Measurements from ENCODE around the gene MARK1. TPM values are rescaled to one million over a fixed set of nuclear protein-coding genes. Genes with fewer than 3 reads are reported as not detected.
A peak's percentile ranks its signal among the peaks of the same experiment; 100 is the strongest.

The MARK1 gene
- total and polyA plus RNA-seq, 11 donors = 4.0 to 25.1 (median 16.3) TPM

- intact Hi-C loops (cut with DNase I) = loop anchor here in 2 of 10 donors (5.0 to 10.0 kb wide), 2 partner anchors 188 to 190 kb away; no protein-coding TSS in a partner anchor
- 53 to 75% (median 59%) methylated on average over 3 of the region's 3 CpGs for WGBS, 4 donors
- peaks cover 0 to 14% (median 0%) of the 10 kb centered on the region in 12 donors for H3K4me1 ChIP-seq
- no peaks in the 10 kb centered on the region for H3K27me3 ChIP-seq
- ATAC-seq (no peak), DNase-seq (no peak)
- H3K36me3 ChIP-seq = no peaks in the 10 kb centered on the region
- no peak for TF ChIP-seq CTCF (IDR thresholded peaks at IDR 0.05)
- TF ChIP-seq POLR2A (IDR thresholded peaks at IDR 0.05) = no peak
- no peaks in the 10 kb centered on the region for H3K9me3 ChIP-seq
- no peak overlapping the region for H3K4me3 ChIP-seq
- H3K27ac ChIP-seq = peak overlapping the region in 4 of 12 donors; percentile 52 to 77 (median 74)
Observed at GRCh38 chr1:220485131-220485530, 42.8 kb upstream of the MARK1 start.

GRCh38 chr1:220485791-220486190 lies 42.1 kb upstream of the MARK1 start:
- no peak for ATAC-seq
- no peak overlapping the region for H3K4me3 ChIP-seq
- no peak for TF ChIP-seq POLR2A (IDR thresholded peaks at IDR 0.05)
- TF ChIP-seq CTCF (IDR thresholded peaks at IDR 0.05) = no peak
- 79 to 83% (median 82%) methylated on average over 6 of the region's 6 CpGs for WGBS, 4 donors
- intact Hi-C loops (cut with DNase I) = loop anchor here in 2 of 10 donors (5.0 to 10.0 kb wide), 2 partner anchors 188 to 191 kb away; no protein-coding TSS in a partner anchor
- peak overlapping the region in 1 of 12 donors; percentile 75 for H3K27ac ChIP-seq
- DNase-seq = no peak
- H3K4me1 ChIP-seq = peaks cover 0 to 14% (median 0%) of the 10 kb centered on the region in 12 donors
- H3K27me3 ChIP-seq = no peaks in the 10 kb centered on the region
- H3K36me3 ChIP-seq = no peaks in the 10 kb centered on the region
- no peaks in the 10 kb centered on the region for H3K9me3 ChIP-seq

- no peak overlapping the region for H3K4me3 ChIP-seq
- TF ChIP-seq POLR2A (IDR thresholded peaks at IDR 0.05) (no peak), CTCF (IDR thresholded peaks at IDR 0.05) (no peak)
- no peaks in the 10 kb centered on the region for H3K36me3 ChIP-seq
- intact Hi-C loops (cut with DNase I) = loop anchor here in 2 of 10 donors (5.0 to 10.0 kb wide), 2 partner anchors 190 to 193 kb away; no protein-coding TSS in a partner anchor
- DNase-seq (no peak), ATAC-seq (no peak)
- no peaks in the 10 kb centered on the region for H3K27me3 ChIP-seq
- H3K9me3 ChIP-seq = no peaks in the 10 kb centered on the region
- H3K4me1 ChIP-seq = peaks cover 0 to 14% (median 0%) of the 10 kb centered on the region in 12 donors
- 75 to 78% (median 77%) methylated on average over 5 of the region's 5 CpGs for WGBS, 4 donors
- H3K27ac ChIP-seq = no peak overlapping the region
Observed at GRCh38 chr1:220487297-220487820, 40.6 kb upstream of the MARK1 start.

- Histone ChIP-seq H3K27ac (no peak overlapping the region), H3K27me3 (peaks cover 0 to 6% (median 0%) of the 10 kb centered on the region in 9 donors), H3K9me3 (no peaks in the 10 kb centered on the region), H3K36me3 (no peaks in the 10 kb centered on the region), H3K4me3 (no peak overlapping the region), H3K4me1 (no peaks in the 10 kb centered on the region)
- no peak for DNase-seq
- WGBS, 4 donors = 77 to 81% (median 79%) methylated on average over 2 of the region's 2 CpGs
- intact Hi-C loops (cut with DNase I) = no loop called here
- TF ChIP-seq CTCF (IDR thresholded peaks at IDR 0.05) (no peak), POLR2A (IDR thresholded peaks at IDR 0.05) (no peak)
- no peak for ATAC-seq
Observed at GRCh38 chr1:220491891-220492290, 36.0 kb upstream of the MARK1 start.

All from heart left ventricle (tissue), 16 donors.